GM10266 (cell line): ENCODE results near the gene ANO8.

ENCODE experiments used
- DNase-seq: peaks from one replicate; pipeline ENCODE4 v3.0.0; 2012; ENCODE audit errors: extremely low spot score
- TF ChIP-seq, protein P1 (sequence below): IDR thresholded peaks from 2 replicates; pipeline ENCODE4 v1.5.1; 2012; ENCODE audit warnings: mild to moderate bottlenecking, low read depth; ENCODE audit not compliant: control insufficient read depth, insufficient read depth; ENCODE audit errors: missing control alignments

Gene ANO8

DNA sequence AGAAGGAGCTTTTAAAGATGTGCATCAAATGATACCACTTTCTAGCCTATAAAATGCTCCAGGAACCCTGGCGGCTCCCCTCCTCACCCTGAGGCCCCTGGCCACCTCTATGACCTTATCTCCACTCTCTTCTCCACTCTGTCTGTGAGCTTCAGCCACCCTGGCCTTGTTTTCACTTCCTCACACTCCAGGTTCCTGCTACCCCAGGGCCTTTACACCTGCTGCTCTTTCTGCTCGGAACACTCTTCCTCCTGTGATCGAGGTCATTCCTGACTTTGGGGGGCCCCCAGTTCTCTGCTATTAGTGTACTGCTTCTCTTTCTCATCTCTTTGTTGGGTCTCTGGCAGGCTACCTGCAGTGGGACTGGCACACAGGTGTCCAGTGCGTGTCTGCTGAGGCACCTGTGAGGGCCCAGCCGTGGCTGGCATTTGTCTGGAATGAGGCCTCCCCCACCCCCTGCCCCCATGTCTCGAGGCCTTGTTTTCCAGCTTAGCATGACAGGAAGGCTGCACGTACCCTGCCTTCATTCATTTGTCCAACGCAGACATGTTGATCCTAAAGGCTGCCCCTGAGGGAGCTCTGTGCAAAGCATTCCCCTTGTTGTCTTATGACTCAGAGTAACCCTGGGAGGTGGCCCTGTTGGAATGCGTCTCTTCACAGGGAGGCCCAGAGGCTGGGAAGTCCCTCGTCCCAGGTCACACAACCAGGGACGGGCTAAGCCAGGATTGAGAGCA is 23.0 kb downstream of the ANO8 start:
- no peak for DNase-seq
- TF ChIP-seq, protein P1, sequence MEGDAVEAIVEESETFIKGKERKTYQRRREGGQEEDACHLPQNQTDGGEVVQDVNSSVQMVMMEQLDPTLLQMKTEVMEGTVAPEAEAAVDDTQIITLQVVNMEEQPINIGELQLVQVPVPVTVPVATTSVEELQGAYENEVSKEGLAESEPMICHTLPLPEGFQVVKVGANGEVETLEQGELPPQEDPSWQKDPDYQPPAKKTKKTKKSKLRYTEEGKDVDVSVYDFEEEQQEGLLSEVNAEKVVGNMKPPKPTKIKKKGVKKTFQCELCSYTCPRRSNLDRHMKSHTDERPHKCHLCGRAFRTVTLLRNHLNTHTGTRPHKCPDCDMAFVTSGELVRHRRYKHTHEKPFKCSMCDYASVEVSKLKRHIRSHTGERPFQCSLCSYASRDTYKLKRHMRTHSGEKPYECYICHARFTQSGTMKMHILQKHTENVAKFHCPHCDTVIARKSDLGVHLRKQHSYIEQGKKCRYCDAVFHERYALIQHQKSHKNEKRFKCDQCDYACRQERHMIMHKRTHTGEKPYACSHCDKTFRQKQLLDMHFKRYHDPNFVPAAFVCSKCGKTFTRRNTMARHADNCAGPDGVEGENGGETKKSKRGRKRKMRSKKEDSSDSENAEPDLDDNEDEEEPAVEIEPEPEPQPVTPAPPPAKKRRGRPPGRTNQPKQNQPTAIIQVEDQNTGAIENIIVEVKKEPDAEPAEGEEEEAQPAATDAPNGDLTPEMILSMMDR, result no peak

GRCh38 chr19:17309965-17310461 is 24.6 kb downstream of the ANO8 start:
- DNase-seq, result no peak

DNA sequence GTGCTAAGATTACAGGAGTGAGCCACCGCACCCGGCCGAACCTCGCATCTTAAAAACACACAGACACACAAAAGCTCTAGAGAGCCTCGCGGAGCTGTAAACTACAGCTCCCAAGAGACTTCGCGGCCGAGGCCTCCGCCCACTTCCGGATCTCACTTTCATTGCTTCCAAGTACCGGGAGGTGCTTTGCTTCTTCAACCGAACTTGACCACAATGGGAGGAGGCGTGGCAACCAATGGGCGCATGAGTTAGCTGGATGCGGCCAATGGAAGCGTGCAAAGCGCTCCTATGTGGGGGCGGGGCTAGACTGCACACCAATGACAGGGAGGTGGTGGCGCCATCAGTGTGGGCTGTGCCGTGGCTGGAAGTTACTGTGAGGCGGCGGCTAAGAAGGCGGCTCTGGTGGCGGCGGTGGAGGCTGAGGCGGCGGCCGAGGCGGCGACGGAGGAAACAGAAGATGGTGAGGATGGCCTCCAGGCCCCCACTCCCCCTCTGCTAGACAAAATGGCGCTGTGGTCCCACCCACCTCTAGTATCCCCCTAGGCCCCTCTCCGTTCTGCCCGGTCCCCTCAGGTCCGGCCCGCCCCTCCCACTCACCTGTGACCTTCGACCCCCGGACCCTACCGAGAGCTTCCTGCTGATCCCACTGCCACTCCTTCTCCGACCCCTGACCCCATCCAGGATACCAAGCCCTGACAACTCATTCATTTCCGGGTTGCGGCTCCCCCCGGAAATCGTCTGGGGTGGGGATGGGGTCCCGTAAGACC is 25.3 kb downstream of the ANO8 start, which contains the start of gene DDA1:
Gene DDA1, plus strand, starts transcription at position 366 of the 767 bp plus-strand sequence. Its CDS starts 92 bp downstream, at position 458.
- TF ChIP-seq, protein P1, result no peak
- peak; percentile 97 for DNase-seq

More at GRCh38 chr19:17309965-17310461, 24.6 kb downstream of the ANO8 start:
- TF ChIP-seq, protein P1, result no peak

- TF ChIP-seq, protein P1, result no peak
- DNase-seq, result no peak
Measured at GRCh38 chr19:17307876-17308377, 26.7 kb downstream of the ANO8 start.

DNA sequence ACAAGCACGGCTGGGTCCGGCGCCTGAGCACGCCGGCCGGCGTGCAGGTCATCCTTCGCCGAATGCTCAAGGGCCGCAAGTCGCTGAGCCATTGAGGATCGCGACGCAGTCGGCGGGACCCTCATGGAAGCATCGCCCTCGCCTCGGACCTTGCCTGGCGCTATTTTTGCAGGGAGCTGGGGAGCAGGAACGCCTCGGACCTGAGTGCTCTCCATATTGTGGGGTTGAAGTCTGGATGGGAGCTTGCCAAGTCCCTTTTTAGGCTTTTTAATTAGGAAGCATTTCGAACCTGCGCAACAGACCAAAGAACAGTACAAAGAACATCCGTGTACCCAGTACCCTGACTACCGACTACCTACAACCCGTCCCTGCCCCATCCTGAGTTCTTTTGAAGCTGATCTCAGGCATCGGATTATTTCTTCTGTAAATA is 28.4 kb downstream of the ANO8 start:
- no peak for DNase-seq
- TF ChIP-seq, protein P1, result no peak

- peak; percentile 90 for DNase-seq
- TF ChIP-seq, protein P1, result peak; percentile 78
Measured at GRCh38 chr19:17305517-17306284, 29.0 kb downstream of the ANO8 start, which contains the start of gene MRPL34. Gene MRPL34, plus strand, starts transcription at chr19:17305872. Its CDS starts 21 bp downstream, at chr19:17305893.
